NCI-H748 treated with DMSO at 0.1 percent for 48 hours (cell line): ENCODE measurements around the gene FSD2.
"Not testable (repeated sequence)": the region's sequence is repeated elsewhere in the genome, so short reads cannot be mapped to it uniquely, and the experiment has no call there.

Experiments
- DNase-seq: peaks from one replicate; lab custom pipeline; 2025; lab: John Stamatoyannopoulos, UW

The FSD2 gene

GRCh38 chr15:82792068-82792467 lies 13.8 kb downstream of the FSD2 start:
- no peak for DNase-seq

- DNase-seq: no peak
Observed at GRCh38 chr15:82790321-82790720, 15.5 kb downstream of the FSD2 start.

GRCh38 chr15:82789491-82789890 lies 16.4 kb downstream of the FSD2 start:
- DNase-seq: no peak

DNA sequence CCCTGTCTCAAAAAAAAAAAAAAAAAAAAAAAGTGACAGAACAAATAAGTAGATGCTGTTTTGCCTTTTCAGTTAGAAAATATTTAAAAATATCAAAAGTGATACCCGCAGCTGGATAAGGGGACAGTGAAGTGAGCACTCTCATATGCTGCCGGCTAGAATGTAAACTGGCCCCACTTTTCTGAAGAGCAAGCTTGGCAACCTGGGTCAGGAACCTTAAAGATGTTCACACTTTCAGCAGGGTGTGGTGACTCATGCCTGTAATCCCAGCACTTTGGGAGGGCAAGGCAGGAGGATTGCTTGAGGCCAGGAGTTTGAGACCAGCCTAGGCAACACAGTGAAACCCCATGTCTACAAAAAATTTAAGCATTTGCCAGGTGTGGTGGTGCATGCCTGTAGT lies 17.4 kb downstream of the FSD2 start:
- DNase-seq: no peak

- no peak for DNase-seq
Observed at GRCh38 chr15:82781349-82781748, 24.5 kb downstream of the FSD2 start.

- no peak for DNase-seq
Observed at GRCh38 chr15:82778755-82779154, 27.1 kb downstream of the FSD2 start.

DNA sequence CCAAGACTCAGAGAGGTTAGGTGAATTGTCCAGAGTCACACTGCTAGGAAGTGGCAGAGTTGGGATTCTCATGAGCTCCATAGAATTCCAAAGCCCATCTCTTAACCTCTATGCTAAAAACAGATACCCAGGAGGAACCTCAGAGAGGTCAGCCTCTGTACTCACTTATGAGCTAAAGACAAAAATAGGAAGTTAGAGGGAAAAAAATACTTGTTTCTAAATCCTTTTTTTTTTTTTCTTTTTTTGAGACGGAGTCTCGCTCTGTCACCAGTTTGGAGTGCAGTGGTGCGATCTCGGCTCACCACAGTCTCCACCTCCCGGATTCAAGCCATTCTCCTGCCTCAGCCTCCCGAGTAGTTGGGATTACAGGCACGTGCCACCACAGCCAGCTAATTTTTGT lies 31.4 kb downstream of the FSD2 start:
- no peak for DNase-seq

- DNase-seq: no peak
Observed at GRCh38 chr15:82771789-82772607, 33.9 kb downstream of the FSD2 start.

GRCh38 chr15:82768414-82769054 lies 37.3 kb downstream of the FSD2 start:
- no peak for DNase-seq

DNA sequence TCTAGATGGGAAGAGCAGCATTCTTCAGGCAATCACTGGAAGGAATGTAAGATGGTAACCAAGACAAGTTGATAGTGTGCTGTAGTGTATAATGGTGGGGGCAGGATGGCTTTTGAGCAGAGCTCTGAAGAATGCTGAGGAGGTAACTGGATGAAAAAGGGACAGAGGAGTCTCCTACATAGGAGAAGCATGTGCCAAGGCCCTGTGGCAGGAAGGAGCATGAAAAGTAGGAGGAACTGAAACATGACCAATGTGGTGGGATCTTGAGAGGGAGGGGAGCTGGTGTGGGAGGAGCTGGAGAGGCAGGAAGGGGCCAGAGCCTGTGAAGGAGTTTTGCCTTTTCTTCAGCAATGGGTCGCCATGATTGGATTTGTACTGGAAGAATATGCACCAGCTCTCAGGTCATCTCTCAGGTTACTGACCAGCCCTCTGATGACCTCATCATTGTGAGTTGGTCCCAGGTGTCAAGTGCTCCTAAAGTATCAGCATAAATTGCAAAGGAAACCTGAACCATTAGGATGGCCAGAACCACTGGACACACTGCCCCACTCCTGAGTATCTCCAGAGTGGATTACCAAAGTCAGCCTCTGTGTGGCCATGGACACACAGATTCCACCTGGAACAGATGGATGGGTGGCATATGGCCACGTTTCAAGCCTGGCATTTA lies 38.6 kb downstream of the FSD2 start:
- no peak for DNase-seq

DNA sequence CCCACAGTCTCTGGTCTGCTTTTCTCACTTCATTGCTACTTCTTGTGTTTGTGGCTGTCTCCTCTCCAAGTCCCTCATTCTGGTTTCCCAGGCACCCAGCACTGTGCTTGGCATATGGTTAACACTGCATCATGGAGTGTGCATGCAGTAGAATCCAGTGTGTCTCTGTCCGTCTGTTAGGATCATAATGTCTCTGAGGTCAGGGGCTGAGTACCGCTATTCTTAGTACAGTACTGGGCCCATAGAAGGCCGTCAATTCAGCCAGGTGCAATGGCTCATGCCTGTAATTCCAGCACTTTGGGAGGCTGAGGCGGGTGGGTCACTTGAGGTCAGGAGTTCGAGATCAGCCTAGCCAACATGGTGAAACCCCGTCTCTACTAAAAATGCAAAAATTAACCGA lies 39.7 kb downstream of the FSD2 start:
- DNase-seq: not testable (repeated sequence)

- no peak for DNase-seq
Observed at GRCh38 chr15:82764740-82765139, 41.1 kb downstream of the FSD2 start.

- no peak for DNase-seq
Observed at GRCh38 chr15:82764117-82764490, 41.8 kb downstream of the FSD2 start.

DNA sequence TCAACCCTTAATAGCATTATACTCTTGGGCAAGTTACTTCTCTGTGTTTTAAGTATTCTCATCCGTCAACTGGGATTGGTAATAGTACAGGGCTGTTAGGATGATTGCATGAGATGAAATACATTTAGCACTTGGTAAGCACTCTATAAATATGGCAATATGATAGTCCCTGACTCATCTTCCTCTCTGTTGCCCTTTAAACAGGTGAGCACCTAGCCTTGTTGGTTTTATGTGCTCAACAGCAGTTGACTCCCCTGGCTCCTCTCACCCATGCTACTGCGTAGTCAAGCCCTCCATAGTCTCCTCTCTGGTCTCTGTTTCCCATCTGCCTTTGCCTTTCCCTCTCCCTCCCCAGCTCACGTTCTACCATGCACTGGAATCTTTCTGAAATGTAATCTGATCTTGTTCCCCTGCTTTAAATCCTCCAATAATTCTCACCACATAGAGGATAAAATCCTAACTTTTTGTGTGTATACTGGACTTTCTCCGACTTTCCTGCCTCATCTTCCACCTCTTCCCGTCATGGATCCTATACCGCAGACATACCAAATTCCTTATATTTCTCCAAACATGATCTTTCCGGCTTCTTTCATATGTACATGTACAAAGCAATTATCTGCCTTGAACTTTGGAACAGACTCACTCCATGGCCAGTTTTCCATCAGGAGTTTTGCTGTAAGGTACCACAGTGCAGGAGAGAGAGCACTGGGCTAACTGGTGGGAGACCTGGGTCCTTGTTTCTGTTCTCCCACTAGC lies 42.3 kb downstream of the FSD2 start:
- no peak for DNase-seq

- DNase-seq: no peak
Observed at GRCh38 chr15:82751308-82751707, 54.6 kb downstream of the FSD2 start.

DNA sequence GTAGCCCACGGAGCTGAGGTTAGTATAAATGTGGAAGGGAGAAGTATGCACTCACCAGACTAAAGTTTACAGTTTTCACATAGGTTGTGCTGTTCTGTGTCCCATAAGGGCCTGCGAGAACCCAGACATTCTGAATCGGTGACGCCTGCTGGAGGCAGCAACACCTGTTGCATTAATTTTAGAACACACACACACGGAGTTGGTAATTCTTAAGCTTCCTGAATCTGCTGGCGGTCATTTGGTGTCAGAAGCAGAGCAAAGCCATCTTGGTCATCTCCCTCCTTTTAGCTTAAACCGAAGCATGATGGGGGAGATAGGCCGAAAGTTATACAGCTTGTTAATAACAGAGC lies 55.1 kb downstream of the FSD2 start:
- no peak for DNase-seq

- peak; percentile 77 for DNase-seq
Observed at GRCh38 chr15:82749951-82750830, 55.7 kb downstream of the FSD2 start.

GRCh38 chr15:82748315-82748714 lies 57.6 kb downstream of the FSD2 start:
- DNase-seq: no peak

DNA sequence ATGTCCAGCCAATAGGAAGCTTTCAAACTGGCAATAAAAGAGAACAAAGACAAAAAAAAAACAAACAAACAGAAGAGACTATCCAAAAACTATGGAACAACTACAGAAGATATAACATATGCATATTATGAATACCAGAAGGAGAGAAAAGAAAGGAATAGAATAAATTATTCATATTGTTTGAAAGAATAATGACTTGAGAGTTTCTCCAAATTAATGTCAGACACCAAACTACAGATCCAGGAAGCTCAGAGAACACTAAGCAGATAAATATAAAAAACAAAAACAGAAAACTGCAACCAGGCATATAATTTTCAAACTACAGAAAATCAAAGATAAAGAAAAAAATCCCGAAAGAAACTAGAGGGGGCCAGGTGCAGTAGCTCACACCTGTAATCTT lies 62.1 kb downstream of the FSD2 start:
- DNase-seq: no peak

- DNase-seq: no peak
Observed at GRCh38 chr15:82742134-82742533, 63.7 kb downstream of the FSD2 start.

GRCh38 chr15:82739086-82739485 lies 66.8 kb downstream of the FSD2 start:
- no peak for DNase-seq

- DNase-seq: no peak
Observed at GRCh38 chr15:82737975-82738374, 67.9 kb downstream of the FSD2 start.
